Muscle of leg (tissue), 11 donors: ENCODE data around the gene TSPEAR. TPM values are rescaled to one million over a fixed set of nuclear protein-coding genes. Genes with fewer than 3 reads are reported as not detected.

ENCODE experiments used
- DNase-seq: peaks from one replicate; pipeline ENCODE4 v3.0.0; 2013
- H3K27ac ChIP-seq: one replicate; pipeline ENCODE4 v1.5.1; 2013; ENCODE audit warnings: mild to moderate bottlenecking, low read length, control low read depth
- H3K27me3 ChIP-seq: one replicate; pipeline ENCODE4 v1.6.1; 2013; ENCODE audit warnings: low read length; ENCODE audit not compliant: control insufficient read depth, insufficient read depth
- H3K36me3 ChIP-seq: one replicate; pipeline ENCODE4 v1.6.1; 2013; ENCODE audit warnings: low read length; ENCODE audit not compliant: control insufficient read depth, insufficient read depth
- H3K4me1 ChIP-seq: one replicate; pipeline ENCODE4 v1.6.1; 2013; ENCODE audit warnings: low read length; ENCODE audit not compliant: control insufficient read depth, insufficient read depth
- H3K4me3 ChIP-seq: one replicate; pipeline ENCODE4 v1.5.1; 2013; ENCODE audit warnings: low read length, control low read depth
- H3K9me3 ChIP-seq: replicated peaks from 2 replicates; pipeline ENCODE4 v1.6.1; 2013; ENCODE audit warnings: low read depth, low read length; ENCODE audit not compliant: control insufficient read depth
- WGBS: methylation state at CpG from one replicate; pipeline ENCODE4 v1.1.5; 2013; ENCODE audit warnings: missing lambda C conversion rate; ENCODE audit not compliant: insufficient coverage; 5-methylcytosine and 5-hydroxymethylcytosine counted together
- polyA plus RNA-seq, 8 donors: library from polyadenylated mRNA; unstranded; fragments of 120-200 nt; gene quantifications; one replicate each; pipeline versions ENCODE4 v1.2.1 to v1.2.3, GENCODE V29; 2013; ENCODE audit warnings: inconsistent platforms in 1 of 8, low replicate concordance in 1 of 8; ENCODE audit not compliant: insufficient read length in 8 of 8, insufficient read depth in 1 of 8
- total RNA-seq: library from RNA; stranded (reverse); fragments of 120-200 nt; gene quantifications from one replicate; pipeline ENCODE4 v1.2.4, GENCODE V29; 2013

The TSPEAR gene
- total and polyA plus RNA-seq, 9 donors, result 0.04 to 1.5 (median 0.10) TPM; not detected in 2

- Histone ChIP-seq H3K27me3 (peaks cover 7% of the 10 kb centered on the region), H3K4me3 (no peak overlapping the region), H3K36me3 (no peaks in the 10 kb centered on the region), H3K9me3 (peaks cover 5% of the 10 kb centered on the region), H3K27ac (no peak overlapping the region), H3K4me1 (peaks cover 11% of the 10 kb centered on the region)
- 78% methylated on average over 2 of the region's 4 CpGs for WGBS
- no peak for DNase-seq
Observed at GRCh38 chr21:44571296-44571695, 140.1 kb downstream of the TSPEAR start.

GRCh38 chr21:44569861-44570517 lies 141.4 kb downstream of the TSPEAR start:
- DNase-seq, result no peak
- H3K4me1 ChIP-seq, result peaks cover 11% of the 10 kb centered on the region
- peaks cover 7% of the 10 kb centered on the region for H3K27me3 ChIP-seq
- H3K9me3 ChIP-seq, result peaks cover 5% of the 10 kb centered on the region
- no peak overlapping the region for H3K27ac ChIP-seq
- H3K4me3 ChIP-seq, result no peak overlapping the region
- H3K36me3 ChIP-seq, result no peaks in the 10 kb centered on the region
- 87% methylated on average over 10 of the region's 12 CpGs for WGBS

GRCh38 chr21:44568667-44569556 lies 142.5 kb downstream of the TSPEAR start:
- WGBS, result 68% methylated on average over 24 of the region's 27 CpGs
- no peak overlapping the region for H3K4me3 ChIP-seq
- H3K4me1 ChIP-seq, result peaks cover 11% of the 10 kb centered on the region
- H3K27ac ChIP-seq, result no peak overlapping the region
- H3K27me3 ChIP-seq, result peaks cover 7% of the 10 kb centered on the region
- peaks cover 5% of the 10 kb centered on the region for H3K9me3 ChIP-seq
- no peaks in the 10 kb centered on the region for H3K36me3 ChIP-seq
- peak; percentile 33 for DNase-seq

GRCh38 chr21:44568261-44568660 lies 143.1 kb downstream of the TSPEAR start:
- H3K4me3 ChIP-seq, result no peak overlapping the region
- H3K27me3 ChIP-seq, result peaks cover 7% of the 10 kb centered on the region
- H3K27ac ChIP-seq, result no peak overlapping the region
- 69% methylated on average over 12 of the region's 12 CpGs for WGBS
- peaks cover 5% of the 10 kb centered on the region for H3K9me3 ChIP-seq
- peaks cover 11% of the 10 kb centered on the region for H3K4me1 ChIP-seq
- H3K36me3 ChIP-seq, result no peaks in the 10 kb centered on the region
- no peak for DNase-seq

- Histone ChIP-seq H3K27ac (no peak overlapping the region), H3K4me3 (no peak overlapping the region), H3K9me3 (peaks cover 5% of the 10 kb centered on the region), H3K36me3 (no peaks in the 10 kb centered on the region), H3K27me3 (peaks cover 7% of the 10 kb centered on the region), H3K4me1 (peaks cover 11% of the 10 kb centered on the region)
- 91% methylated on average over 18 of the region's 18 CpGs for WGBS
- no peak for DNase-seq
Observed at GRCh38 chr21:44567481-44568171, 143.7 kb downstream of the TSPEAR start.

- DNase-seq, result no peak
- H3K4me3 ChIP-seq, result no peak overlapping the region
- H3K9me3 ChIP-seq, result peaks cover 3% of the 10 kb centered on the region
- WGBS, result no CpG with 5 or more reads among the region's 1 CpG
- no peak overlapping the region for H3K27ac ChIP-seq
- no peaks in the 10 kb centered on the region for H3K36me3 ChIP-seq
- H3K4me1 ChIP-seq, result peaks cover 11% of the 10 kb centered on the region
- peaks cover under 1% of the 10 kb centered on the region for H3K27me3 ChIP-seq
Observed at GRCh38 chr21:44566403-44566802, 145.0 kb downstream of the TSPEAR start.

GRCh38 chr21:44564886-44565598 lies 146.3 kb downstream of the TSPEAR start:
- Histone ChIP-seq H3K27me3 (no peaks in the 10 kb centered on the region), H3K9me3 (no peaks in the 10 kb centered on the region), H3K27ac (no peak overlapping the region), H3K4me1 (peaks cover 11% of the 10 kb centered on the region), H3K4me3 (no peak overlapping the region), H3K36me3 (no peaks in the 10 kb centered on the region)
- no CpG with 5 or more reads among the region's 1 CpG for WGBS
- no peak for DNase-seq

- no peaks in the 10 kb centered on the region for H3K9me3 ChIP-seq
- peaks cover 8% of the 10 kb centered on the region for H3K4me1 ChIP-seq
- WGBS, result no CpG with 5 or more reads among the region's 1 CpG
- no peak overlapping the region for H3K4me3 ChIP-seq
- no peak for DNase-seq
- no peak overlapping the region for H3K27ac ChIP-seq
- no peaks in the 10 kb centered on the region for H3K36me3 ChIP-seq
- H3K27me3 ChIP-seq, result no peaks in the 10 kb centered on the region
Observed at GRCh38 chr21:44564099-44564498, 147.3 kb downstream of the TSPEAR start.

- H3K27ac ChIP-seq, result no peak within 1 kb of the TSS
- no peaks in the 10 kb centered on the region for H3K9me3 ChIP-seq
- H3K4me1 ChIP-seq, result peaks cover 3% of the 10 kb centered on the region
- 46% methylated on average over 5 of the region's 5 CpGs for WGBS
- DNase-seq, result no peak
- H3K36me3 ChIP-seq, result no peaks in the 10 kb centered on the region
- H3K27me3 ChIP-seq, result peaks cover 9% of the 10 kb centered on the region
- H3K4me3 ChIP-seq, result no peak within 1 kb of the TSS
Observed at GRCh38 chr21:44558695-44559094, 152.7 kb downstream of the TSPEAR start, which contains the start of gene KRTAP10-3. TSS of gene KRTAP10-3 (minus strand) at chr21:44558795. CDS start at chr21:44558715, 80 bp downstream.
